Right lobe of liver (tissue), 6 donors: Measurements from ENCODE around the gene CHPF. TPM values are rescaled to one million over a fixed set of nuclear protein-coding genes. Genes with fewer than 3 reads are reported as not detected.

Experiments
- ATAC-seq, 4 donors: fragments of 200-7000 bp; cut with Tn5 transposase; one replicate each; pipeline ENCODE4 v1.9.1; 2020; ENCODE audit warnings: mild to moderate bottlenecking in 4 of 4, moderate library complexity in 4 of 4
- DNase-seq, 3 donors: peaks; one replicate each; pipeline ENCODE4 v3.0.0-alpha.2; 2020
- H3K27ac ChIP-seq, 3 donors: fragments of 200-600 bp; one replicate each; pipeline ENCODE4 v1.8.0; 2022
- H3K27me3 ChIP-seq, 2 donors: fragments of 200-600 bp; one replicate each; pipeline ENCODE4 v1.8.0; 2022
- H3K36me3 ChIP-seq, 4 donors: fragments of 200-600 bp; sonication (generic) in 1 of 4; one replicate each; pipeline versions ENCODE4 v1.5.1 to v1.8.0; 2017 to 2022; ENCODE audit warnings: control low read depth in 1 of 4
- H3K4me1 ChIP-seq, 4 donors: fragments of 200-600 bp; sonication (generic) in 1 of 4; one replicate each; pipeline versions ENCODE4 v1.5.1 to v1.8.0; 2017 to 2022; ENCODE audit warnings: control low read depth in 1 of 4
- H3K4me3 ChIP-seq, 3 donors: fragments of 200-600 bp; one replicate each; pipeline ENCODE4 v1.8.0; 2022
- H3K9me3 ChIP-seq, 4 donors: fragments of 200-600 bp; sonication (generic) in 1 of 4; one replicate each; pipeline versions ENCODE4 v1.5.1 to v1.8.0; 2017 to 2022; ENCODE audit warnings: control low read depth in 1 of 4
- POLR2A ChIP-seq: fragments of 450-650 bp; IDR thresholded peaks from one replicate; pipeline ENCODE4 v1.6.1; 2017; ENCODE audit warnings: antibody characterized with exemption, mild to moderate bottlenecking
- WGBS: methylation state at CpG from one replicate; pipeline ENCODE4 v1.1.6; 2018; ENCODE audit warnings: low coverage, low lambda C conversion rate; ENCODE audit not compliant: insufficient coverage; ENCODE audit errors: missing lambda C conversion rate; 5-methylcytosine and 5-hydroxymethylcytosine counted together
- intact Hi-C, 2 donors: fragments of 100-400 bp; cut with DNase I; formaldehyde crosslinking; loops; one replicate each; pipeline versions ENCODE4 v1.11.2 to v1.14.1; 2022
- total RNA-seq, 6 experiments: library from RNA; depleted of rRNA in 2 of 6; stranded (reverse); fragments of >200 nt in 2 of 6; fragmentation: NEBNext Ultra II Directional in 3 of 6; extraction: Animal tissue kit (Norgen Biotek cat#: 25700) in 3 of 6; gene quantifications; one replicate each; pipeline versions ENCODE4 v1.1.0 to v1.2.4, GENCODE V29; 2016 to 2023
- TF ChIP-seq, protein P1 (sequence below), 4 donors: fragments of 200-600 bp in 3 of 4; fragments of 450-650 bp in 1 of 4; IDR thresholded peaks; one replicate each; pipeline versions ENCODE4 v1.5.1 to v1.8.0; 2016 to 2022; ENCODE audit warnings: antibody characterized with exemption in 4 of 4, mild to moderate bottlenecking in 2 of 4
- donor health status: DM: no; HTN: yes; CAD: no.
- donor health status: DM: no; HTN: no; CAD: no.
- donor health status: DM: no; HTN: no; CAD: no.
- donor health status: DM: no; HTN: yes; CAD: no.
- donor health status: DM: no; HTN: yes; CAD: no.

Gene CHPF
- total RNA-seq, 6 experiments from 2014 or later = 33.2 to 183 (median 39.6) TPM

DNA sequence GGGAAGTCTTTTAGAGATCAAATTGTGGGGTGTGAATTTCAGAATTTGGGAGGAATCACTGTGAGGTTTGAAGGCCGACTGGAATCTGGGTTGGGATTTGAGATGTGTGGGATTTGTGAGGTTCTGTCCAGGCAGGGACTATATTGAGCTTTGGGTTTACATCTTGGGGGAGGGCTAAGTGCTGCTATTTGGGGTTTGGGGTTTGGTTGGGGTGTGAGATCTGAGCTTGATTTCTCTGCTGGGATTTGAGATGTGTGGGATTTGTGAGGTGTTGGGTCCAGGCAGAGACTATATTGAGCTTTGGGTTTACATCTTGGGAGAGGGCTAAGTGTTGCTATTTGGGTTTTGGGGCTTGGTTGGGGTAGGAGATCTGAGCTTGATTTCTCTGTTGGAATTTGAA lies 44.1 kb downstream of the CHPF start:
- peaks cover 0 to 13% (median 3%) of the 10 kb centered on the region in 4 donors for H3K4me1 ChIP-seq
- H3K27me3 ChIP-seq = no peaks in the 10 kb centered on the region
- H3K9me3 ChIP-seq = no peaks in the 10 kb centered on the region
- TF ChIP-seq POLR2A = no peak
- TF ChIP-seq, protein P1, sequence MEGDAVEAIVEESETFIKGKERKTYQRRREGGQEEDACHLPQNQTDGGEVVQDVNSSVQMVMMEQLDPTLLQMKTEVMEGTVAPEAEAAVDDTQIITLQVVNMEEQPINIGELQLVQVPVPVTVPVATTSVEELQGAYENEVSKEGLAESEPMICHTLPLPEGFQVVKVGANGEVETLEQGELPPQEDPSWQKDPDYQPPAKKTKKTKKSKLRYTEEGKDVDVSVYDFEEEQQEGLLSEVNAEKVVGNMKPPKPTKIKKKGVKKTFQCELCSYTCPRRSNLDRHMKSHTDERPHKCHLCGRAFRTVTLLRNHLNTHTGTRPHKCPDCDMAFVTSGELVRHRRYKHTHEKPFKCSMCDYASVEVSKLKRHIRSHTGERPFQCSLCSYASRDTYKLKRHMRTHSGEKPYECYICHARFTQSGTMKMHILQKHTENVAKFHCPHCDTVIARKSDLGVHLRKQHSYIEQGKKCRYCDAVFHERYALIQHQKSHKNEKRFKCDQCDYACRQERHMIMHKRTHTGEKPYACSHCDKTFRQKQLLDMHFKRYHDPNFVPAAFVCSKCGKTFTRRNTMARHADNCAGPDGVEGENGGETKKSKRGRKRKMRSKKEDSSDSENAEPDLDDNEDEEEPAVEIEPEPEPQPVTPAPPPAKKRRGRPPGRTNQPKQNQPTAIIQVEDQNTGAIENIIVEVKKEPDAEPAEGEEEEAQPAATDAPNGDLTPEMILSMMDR (IDR thresholded peaks at IDR 0.05) = no peak
- DNase-seq = no peak
- H3K4me3 ChIP-seq = peak overlapping the region; percentile 82 to 92 (median 83)
- no peaks in the 10 kb centered on the region for H3K36me3 ChIP-seq
- ATAC-seq = no peak
- H3K27ac ChIP-seq = no peak overlapping the region
- intact Hi-C loops = no loop called here
- WGBS = 38% methylated on average over 1 of the region's 1 CpG

DNA sequence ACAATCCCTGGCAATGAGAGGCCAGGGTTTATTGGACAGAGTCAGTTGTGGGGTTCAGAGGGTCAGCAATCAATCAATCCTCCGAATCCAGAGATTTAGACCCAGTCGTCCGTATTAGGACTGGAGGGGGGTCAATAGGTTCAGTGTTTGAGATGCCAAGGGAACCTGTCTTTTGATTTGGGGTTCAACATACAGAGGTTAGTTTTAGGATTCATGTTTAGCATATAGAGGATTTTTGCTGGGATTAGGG lies 44.6 kb downstream of the CHPF start:
- TF ChIP-seq, protein P1 (IDR thresholded peaks at IDR 0.05) = no peak
- TF ChIP-seq POLR2A = no peak
- WGBS = 0% methylated on average over 3 of the region's 3 CpGs
- DNase-seq (no peak), ATAC-seq (no peak)
- Histone ChIP-seq H3K9me3 (no peaks in the 10 kb centered on the region), H3K36me3 (no peaks in the 10 kb centered on the region), H3K4me1 (peaks cover 0 to 13% (median 3%) of the 10 kb centered on the region in 4 donors), H3K27me3 (no peaks in the 10 kb centered on the region), H3K27ac (peak overlapping the region in 2 of 3 donors; percentile 82 to 96), H3K4me3 (peak overlapping the region; percentile 82 to 92 (median 83))
- intact Hi-C loops = no loop called here

- no peaks in the 10 kb centered on the region for H3K9me3 ChIP-seq
- peak within 1 kb of the TSS; percentile 76 to 96 (median 82) for H3K27ac ChIP-seq
- intact Hi-C loops = no loop called here
- H3K4me3 ChIP-seq = peak within 1 kb of the TSS; percentile 82 to 92 (median 83)
- TF ChIP-seq, protein P1 (IDR thresholded peaks at IDR 0.05) = peak in 1 of 4 donors; percentile 7
- peak; percentile 52 for TF ChIP-seq POLR2A
- WGBS = 1% methylated on average over 31 of the region's 49 CpGs
- no peaks in the 10 kb centered on the region for H3K36me3 ChIP-seq
- ATAC-seq (peak; percentile 88 to 92 (median 90)), DNase-seq (peak; percentile 95 to 98 (median 97))
- H3K27me3 ChIP-seq = no peaks in the 10 kb centered on the region
- peaks cover 0 to 13% (median 3%) of the 10 kb centered on the region in 4 donors for H3K4me1 ChIP-seq
Measured at GRCh38 chr2:219498280-219499057, 45.1 kb downstream of the CHPF start, which contains the start of gene GMPPA. GMPPA (plus strand) TSS chr2:219498891; CDS start chr2:219499976, 1,085 bp downstream.

- Histone ChIP-seq H3K27me3 (no peaks in the 10 kb centered on the region), H3K36me3 (no peaks in the 10 kb centered on the region), H3K9me3 (no peaks in the 10 kb centered on the region), H3K4me3 (peak overlapping the region; percentile 82 to 92 (median 83)), H3K27ac (peak overlapping the region; percentile 76 to 96 (median 82)), H3K4me1 (peaks cover 0 to 13% (median 3%) of the 10 kb centered on the region in 4 donors)
- WGBS = 2% methylated on average over 15 of the region's 59 CpGs
- ATAC-seq (peak; percentile 77 to 85 (median 80)), DNase-seq (peak; percentile 91 to 93 (median 92))
- TF ChIP-seq POLR2A = peak; percentile 63
- TF ChIP-seq, protein P1 (IDR thresholded peaks at IDR 0.05) = no peak
- intact Hi-C loops = no loop called here
Measured at GRCh38 chr2:219497495-219498279, 45.9 kb downstream of the CHPF start.
